AML-193 (cell line): Measurements from ENCODE around the gene BIRC2.
"Not testable (repeated sequence)": the region's sequence is repeated elsewhere in the genome, so short reads cannot be mapped to it uniquely, and the experiment has no call there.

ENCODE experiments used
- DNase-seq, 2 experiments: peaks; one replicate each; lab custom pipeline; 2025; lab: John Stamatoyannopoulos, UW

The BIRC2 gene

GRCh38 chr11:102323542-102324251 lies 23.3 kb upstream of the BIRC2 start:
- no peak for DNase-seq

DNA sequence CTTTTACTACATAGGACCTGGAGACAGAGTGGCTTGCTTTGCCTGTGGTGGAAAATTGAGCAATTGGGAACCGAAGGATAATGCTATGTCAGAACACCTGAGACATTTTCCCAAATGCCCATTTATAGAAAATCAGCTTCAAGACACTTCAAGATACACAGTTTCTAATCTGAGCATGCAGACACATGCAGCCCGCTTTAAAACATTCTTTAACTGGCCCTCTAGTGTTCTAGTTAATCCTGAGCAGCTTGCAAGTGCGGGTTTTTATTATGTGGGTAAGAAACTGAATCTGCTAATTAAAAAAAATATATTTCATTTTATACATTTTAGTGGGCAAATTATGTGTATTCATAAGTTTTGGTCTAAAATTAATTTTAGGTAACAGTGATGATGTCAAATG lies 21.9 kb upstream of the BIRC2 start:
- no peak for DNase-seq

GRCh38 chr11:102328748-102329147 lies 18.3 kb upstream of the BIRC2 start:
- no peak for DNase-seq

DNA sequence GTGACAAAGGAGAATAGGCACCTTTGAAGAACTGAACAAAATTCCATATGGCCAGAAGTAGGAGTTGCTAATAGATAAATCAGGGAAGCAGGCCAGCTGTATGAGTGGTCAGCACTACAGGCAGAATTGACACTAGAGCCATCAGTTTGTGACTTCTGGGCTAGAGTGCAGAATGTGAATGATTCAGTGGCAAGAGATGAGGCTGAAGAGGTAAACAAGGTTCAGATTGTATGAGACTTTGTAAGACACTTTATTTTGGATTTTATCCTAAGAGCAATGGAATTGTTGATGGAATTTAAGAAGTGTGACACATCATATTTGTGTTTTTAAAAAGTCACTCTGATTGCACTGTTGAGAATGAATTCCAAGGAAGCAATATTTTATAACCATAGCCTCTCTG lies 16.8 kb upstream of the BIRC2 start:
- no peak for DNase-seq

GRCh38 chr11:102331341-102331740 lies 15.7 kb upstream of the BIRC2 start:
- no peak for DNase-seq

DNA sequence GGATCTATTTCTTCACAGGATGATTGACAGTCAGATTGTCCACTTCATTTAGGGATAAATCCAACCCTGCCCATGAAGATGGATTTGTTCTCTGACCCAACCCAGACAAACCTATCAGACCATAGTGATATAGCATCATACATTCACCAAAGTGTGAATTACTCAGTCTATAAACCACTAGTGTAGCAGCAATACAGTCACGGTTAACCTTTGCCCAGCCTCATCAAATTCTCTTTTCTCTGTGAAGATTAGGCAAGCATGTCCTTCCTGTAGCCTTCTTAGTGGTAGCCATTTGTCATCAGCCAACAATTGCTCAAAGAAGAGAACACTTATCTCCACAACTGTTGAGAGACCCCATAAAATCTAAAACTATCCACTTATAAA lies 14.4 kb upstream of the BIRC2 start:
- DNase-seq, result peak in 1 of 2 experiments; percentile 10

DNA sequence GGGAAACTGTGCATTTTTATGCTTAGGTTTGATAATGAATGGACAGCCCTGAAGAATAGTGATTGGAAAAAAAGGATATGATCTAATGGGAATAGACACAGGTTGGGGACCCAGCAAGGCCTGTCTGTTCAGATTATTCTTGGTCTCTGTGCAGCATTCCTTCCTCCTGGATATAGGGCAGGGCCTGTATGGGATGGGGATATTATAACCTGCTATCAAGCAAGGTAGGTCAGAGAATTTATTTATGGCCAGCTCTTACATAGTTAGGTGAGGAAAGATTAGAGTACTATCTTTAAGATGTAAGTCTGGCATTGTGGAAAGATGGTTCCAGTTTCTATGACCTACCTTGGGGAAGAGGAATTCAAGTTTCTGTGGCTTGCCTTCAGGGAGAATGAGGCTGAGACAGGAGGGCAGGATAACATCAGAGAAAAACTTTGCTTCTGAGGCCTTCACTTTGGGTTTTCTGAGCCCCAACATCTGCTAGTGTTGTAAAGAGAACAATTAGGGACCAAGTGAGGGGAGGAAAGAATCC lies 8.5 kb upstream of the BIRC2 start:
- no peak for DNase-seq

GRCh38 chr11:102341311-102341710 lies 5.7 kb upstream of the BIRC2 start:
- DNase-seq, result not testable (repeated sequence)

- peak; percentile 76 to 83 for DNase-seq
These were observed 5.1 kb upstream of the BIRC2 start for GRCh38 chr11:102341844-102342318.

- no peak for DNase-seq
These were observed 3.2 kb upstream of the BIRC2 start for GRCh38 chr11:102343809-102344208.

DNA sequence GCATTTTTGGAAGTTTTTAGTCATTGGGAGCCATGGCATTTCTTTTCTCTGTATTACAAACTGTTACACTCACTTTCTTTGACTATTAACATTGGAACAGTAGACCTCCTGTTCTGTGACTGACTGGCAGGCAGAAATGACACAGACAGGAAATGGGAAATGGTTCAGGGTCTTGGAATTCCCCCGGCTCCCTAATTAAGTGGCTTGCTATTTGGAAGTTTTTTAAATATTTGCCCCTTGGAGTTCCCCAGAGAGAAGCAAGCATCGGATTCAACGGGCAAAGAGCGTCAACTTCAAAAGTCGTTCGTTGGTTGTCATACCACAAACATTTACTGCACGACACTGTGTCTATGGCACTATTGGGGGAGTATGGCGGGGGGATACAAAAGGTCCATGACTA lies 1.1 kb upstream of the BIRC2 start:
- no peak for DNase-seq

DNA sequence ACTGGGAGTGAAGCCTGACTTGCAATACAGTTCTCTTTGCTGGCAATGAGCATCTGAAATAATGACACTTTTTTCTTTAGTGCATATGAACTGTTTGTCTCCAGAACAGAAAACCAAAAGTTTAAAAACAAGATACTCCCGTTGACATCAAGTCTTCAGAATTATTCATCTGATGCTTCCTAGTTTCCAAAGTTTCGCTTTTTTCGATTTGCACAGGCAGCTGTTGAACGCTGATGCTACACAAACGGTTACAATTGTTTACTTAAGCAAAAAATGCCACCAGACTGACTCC lies 612 bp upstream of the BIRC2 start:
- no peak for DNase-seq

DNA sequence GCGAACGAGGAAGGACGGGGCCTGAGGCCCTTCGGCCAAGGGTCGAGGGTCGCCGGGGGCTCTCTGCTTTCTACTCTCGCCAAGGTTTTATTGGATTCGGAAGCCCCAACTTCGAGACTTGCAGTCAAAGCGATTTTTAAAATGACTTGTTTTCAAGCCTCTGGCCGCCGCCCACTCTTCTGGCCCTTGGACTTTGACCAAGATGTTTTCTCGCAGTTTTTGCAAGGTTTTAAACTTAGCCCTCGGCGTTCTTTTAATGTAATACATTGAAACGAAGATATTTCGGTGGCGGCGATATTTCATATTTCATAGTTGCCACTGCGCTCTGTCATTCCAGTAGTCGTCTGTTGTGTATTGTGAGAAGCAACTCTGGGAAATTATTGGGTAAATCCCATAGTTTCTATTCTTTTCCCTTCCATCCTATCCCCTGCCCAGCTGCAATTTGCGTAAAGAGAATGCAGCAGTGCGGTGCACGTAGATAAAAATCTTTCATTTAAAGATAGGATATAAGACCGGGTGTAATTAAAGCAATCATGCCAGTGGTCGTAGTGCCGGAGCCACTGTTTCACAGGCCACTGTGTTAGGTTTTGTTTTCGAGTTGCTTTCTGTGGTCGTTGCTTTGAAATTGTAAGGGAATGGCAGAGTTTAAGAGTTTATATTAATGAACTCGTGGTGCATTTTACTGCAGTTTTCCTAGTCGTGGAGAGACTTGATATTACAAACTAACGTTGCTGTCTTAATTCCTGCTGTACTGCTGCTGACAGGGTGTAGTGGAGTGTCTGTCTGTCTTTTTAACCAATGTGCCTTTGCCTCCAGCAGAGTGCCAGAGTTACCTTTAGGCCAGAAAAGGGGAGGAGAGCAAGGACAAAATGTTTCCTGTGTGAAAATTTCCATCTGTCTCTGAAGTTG lies 702 bp downstream of the BIRC2 start:
- DNase-seq, result no peak

- DNase-seq, result no peak
These were observed 10.1 kb downstream of the BIRC2 start for GRCh38 chr11:102357116-102357515.

DNA sequence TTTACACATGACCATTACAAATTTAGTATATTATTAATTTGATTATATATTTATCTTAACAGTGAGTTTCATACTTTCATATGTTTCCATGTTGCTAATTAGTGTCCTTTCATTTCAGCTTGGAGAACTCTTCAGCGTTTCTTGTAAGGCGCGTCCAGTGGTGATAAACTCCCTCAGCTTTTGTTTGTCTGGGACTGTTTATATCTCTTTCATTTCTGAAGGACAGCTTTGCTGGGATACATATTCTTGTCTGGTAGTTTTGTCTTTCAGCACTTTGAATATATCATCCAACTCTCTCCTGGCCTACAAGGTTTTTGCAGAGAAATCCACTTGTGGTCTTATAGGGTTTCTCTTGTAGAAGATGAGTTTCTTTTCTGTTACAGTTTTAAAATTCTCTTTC lies 12.4 kb downstream of the BIRC2 start:
- no peak for DNase-seq

DNA sequence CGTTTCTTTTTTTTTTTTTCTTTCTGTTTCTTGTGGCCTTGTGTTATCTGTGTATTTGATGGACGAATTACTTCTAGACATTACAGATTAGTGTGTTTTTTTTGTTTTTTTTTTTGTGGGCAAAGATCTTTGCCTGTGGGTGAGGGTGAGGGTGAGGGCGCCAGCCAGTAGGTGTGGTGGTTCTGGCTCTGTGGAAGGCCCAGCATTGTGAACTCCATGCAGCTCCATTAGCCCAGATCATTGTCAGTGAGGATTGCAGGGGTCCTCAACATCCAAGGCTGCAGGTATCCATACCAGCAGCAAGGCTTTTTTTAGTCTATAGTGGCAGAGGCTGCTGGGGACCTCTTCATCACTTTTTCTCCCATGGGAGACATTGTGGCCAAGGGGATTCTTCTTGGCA lies 13.7 kb downstream of the BIRC2 start:
- DNase-seq, result no peak

DNA sequence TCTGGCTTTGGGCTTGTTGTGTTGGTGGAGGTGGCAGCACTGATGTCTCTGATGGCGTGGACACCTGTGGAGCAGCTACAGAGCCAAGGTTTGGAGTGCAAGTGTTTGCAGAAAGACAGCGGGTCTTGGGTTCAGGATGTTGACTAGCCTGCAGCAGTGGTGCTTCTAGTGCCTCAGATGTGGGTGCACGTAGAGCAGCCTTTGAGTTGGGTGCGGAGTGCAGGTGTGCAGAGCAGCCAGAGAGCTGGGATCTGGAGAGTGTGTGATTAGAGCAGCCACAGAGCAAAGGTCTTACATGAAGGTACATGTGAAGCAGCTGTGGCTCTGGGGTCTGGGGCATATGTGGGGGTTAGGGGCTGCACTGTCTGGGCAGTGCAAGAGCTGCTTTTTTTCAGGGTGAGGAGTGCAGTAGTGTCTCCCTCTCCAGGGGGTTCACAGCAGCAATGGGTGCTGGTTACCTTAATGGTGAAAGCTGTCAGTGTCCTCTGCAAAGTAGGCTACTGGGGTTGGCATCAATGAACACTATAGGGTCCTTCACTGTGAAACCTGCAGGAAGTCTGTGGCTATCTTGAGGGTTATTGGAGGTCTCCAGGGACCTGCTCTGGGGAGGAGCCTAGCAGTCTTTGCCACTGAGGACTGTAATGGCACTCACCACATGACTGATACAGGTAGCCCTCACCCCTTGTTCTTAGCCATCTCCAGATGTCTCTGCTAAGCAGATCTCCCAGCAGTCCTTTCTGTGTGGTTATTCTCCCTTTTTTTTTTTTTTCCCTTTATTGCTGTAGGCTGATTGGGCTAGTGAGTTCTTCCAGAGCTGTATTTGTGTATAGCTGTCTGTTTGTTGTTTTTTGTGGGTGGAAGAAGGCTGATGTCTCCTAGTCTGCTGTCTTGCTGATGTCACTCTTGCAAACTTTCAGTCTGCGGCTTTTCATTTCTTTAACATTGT lies 14.3 kb downstream of the BIRC2 start:
- no peak for DNase-seq

DNA sequence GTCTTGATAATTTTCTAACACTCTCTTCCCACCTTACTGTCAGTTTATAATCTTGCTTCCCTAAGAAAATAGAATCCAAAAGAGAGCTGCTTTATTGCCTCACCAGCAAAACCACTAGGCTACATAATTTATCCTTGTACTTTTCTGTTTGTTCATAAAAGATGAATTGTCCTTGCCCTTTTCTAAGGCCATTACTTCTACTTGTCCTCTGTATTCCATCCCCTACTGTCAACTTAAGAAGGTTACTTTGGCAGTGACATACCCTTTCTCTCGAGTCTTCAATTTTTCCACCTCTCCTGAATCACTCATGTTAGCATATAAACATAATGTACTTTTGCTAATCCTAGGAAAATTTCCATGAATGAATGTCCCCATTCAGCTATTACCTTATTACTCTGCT lies 18.0 kb downstream of the BIRC2 start:
- no peak for DNase-seq

- peak; percentile 38 to 39 for DNase-seq
These were observed 20.4 kb downstream of the BIRC2 start for GRCh38 chr11:102367364-102367763.

DNA sequence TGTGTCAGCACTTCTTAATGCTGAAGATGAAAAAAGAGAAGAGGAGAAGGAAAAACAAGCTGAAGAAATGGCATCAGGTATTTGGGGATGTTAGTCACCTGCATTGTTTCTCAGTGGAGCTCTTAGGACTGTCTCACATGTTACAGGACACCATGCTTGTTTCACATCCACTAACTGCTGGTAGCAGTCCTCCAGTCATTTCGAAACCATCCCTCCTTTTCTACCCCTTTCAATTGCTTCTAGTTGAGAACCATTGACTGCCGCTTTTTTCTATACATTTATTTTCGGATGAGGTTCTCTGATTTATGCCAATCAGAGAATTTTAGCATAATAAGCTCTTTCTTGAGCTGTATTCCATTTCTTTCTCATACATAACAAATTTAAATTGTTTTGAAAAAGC lies 21.5 kb downstream of the BIRC2 start:
- DNase-seq, result no peak

DNA sequence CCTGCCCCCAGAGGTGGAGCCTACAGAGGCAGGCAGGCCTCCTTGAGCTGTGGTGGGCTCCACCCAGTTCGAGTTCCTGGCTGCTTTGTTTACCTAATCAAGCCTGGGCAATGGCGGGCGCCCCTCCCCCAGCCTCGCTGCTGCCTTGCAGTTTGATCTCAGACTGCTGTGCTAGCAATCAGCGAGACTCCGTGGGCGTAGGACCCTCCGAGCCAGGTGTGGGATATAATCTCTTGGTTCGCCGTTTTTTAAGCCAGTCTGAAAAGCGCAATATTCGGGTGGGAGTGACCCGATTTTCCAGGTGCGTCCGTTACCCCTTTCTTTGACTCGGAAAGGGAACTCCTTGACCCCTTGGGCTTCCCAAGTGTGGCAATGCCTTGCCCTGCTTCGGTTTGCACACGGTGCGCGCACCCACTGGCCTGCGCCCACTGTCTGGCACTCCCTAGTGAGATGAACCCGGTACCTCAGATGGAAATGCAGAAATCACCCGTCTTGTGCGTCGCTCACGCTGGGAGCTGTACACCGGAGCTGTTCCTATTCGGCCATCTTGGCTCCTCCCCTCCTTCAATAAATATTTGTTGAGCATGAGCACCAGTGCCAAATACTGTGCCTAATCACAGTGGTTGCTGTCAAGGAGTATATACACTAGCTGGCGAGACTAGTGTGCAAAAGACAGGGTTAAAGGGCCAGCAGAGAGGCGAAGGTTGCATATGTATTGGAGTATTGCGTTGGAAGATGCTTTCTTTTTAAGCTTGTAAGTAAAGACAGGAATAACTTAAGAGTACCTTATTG lies 27.8 kb downstream of the BIRC2 start:
- not testable (repeated sequence) for DNase-seq
